ENCODE data around the gene KCNK6.

The KCNK6 gene

DNA sequence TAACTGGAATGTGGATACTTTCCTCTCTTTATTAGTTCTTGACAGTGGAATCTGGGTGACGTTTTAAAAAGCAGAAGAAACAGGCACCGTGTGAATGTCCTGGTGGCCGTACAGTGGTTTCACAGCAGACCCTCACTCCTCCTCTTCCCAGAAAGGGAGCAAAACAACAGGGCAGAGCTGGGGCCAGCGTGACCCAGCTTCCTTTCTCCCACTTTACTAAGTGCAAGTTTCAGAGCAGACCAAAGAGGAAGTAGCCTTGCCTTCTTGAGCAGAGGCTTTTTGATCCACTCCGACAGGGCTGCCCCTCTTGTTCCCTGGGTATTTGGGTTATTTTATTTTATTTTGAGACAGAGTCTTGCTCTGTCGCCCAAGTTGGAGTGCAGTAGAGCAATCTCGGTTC, 35.2 kb upstream of the KCNK6 start:
- Histone ChIP-seq H3K4me1 (ENCODE audit: control insufficient read depth, insufficient read depth, low read length) (no peaks in the 10 kb centered on the region), H3K27me3 (ENCODE audit: control insufficient read depth, insufficient read depth, low read length) (no peaks in the 10 kb centered on the region), H3K36me3 (ENCODE audit: control insufficient read depth, insufficient read depth, low read length) (peaks cover 3% of the 10 kb centered on the region), H3K4me3 (ENCODE audit: low read length) (no peak overlapping the region), H3K27ac (ENCODE audit: low read depth, low read length) (no peak overlapping the region), H3K9ac (ENCODE audit: low read length) (no peak overlapping the region)

DNA sequence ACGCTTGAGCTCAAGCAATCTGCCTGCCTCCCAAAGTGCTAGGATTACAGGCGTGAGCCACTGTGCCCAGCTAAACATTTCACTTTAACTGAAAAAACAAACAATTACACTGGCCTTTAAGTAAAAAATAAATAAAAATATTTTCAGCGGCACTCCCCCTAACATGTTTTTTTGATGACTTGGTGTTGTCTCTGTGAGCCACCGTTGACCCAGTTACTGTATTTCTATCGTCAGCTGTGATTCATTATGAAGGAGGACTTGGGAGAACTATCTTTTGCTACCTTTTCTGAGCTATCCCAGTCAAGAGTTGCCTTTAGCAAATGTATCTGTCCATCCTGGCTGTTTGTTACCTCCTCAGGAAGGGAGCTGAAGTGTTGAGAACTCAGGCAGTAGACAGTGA, 34.1 kb upstream of the KCNK6 start:
- no peak overlapping the region for H3K9ac ChIP-seq (ENCODE audit: low read length)
- H3K4me3 ChIP-seq (ENCODE audit: low read length): no peak overlapping the region
- no peaks in the 10 kb centered on the region for H3K4me1 ChIP-seq (ENCODE audit: control insufficient read depth, insufficient read depth, low read length)
- no peak overlapping the region for H3K27ac ChIP-seq (ENCODE audit: low read depth, low read length)
- H3K36me3 ChIP-seq (ENCODE audit: control insufficient read depth, insufficient read depth, low read length): peaks cover 7% of the 10 kb centered on the region
- no peaks in the 10 kb centered on the region for H3K27me3 ChIP-seq (ENCODE audit: control insufficient read depth, insufficient read depth, low read length)

DNA sequence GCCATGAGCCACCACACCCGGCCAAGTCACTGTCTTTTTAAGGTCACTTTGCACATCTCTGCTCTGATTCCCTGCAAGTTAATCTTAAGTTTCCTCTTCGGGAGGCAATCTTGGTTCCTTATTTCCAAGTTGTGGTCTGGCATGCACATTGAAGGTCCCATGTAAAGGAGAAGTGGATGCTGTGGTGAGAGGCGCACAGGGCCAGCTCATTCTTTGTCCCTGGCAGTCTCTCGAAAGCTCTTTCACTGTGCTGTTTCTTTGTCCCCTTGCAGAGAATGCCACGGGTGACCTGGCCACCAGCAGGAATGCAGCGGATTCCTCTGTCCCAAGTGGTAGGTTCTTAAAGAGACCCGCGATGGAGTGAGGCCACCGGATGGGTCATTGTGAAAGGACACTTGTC, 32.0 kb upstream of the KCNK6 start:
- Histone ChIP-seq H3K4me1 (ENCODE audit: control insufficient read depth, insufficient read depth, low read length) (no peaks in the 10 kb centered on the region), H3K27ac (ENCODE audit: low read depth, low read length) (no peak overlapping the region), H3K36me3 (ENCODE audit: control insufficient read depth, insufficient read depth, low read length) (peaks cover 15% of the 10 kb centered on the region), H3K4me3 (ENCODE audit: low read length) (no peak overlapping the region), H3K9ac (ENCODE audit: low read length) (no peak overlapping the region), H3K27me3 (ENCODE audit: control insufficient read depth, insufficient read depth, low read length) (no peaks in the 10 kb centered on the region)

DNA sequence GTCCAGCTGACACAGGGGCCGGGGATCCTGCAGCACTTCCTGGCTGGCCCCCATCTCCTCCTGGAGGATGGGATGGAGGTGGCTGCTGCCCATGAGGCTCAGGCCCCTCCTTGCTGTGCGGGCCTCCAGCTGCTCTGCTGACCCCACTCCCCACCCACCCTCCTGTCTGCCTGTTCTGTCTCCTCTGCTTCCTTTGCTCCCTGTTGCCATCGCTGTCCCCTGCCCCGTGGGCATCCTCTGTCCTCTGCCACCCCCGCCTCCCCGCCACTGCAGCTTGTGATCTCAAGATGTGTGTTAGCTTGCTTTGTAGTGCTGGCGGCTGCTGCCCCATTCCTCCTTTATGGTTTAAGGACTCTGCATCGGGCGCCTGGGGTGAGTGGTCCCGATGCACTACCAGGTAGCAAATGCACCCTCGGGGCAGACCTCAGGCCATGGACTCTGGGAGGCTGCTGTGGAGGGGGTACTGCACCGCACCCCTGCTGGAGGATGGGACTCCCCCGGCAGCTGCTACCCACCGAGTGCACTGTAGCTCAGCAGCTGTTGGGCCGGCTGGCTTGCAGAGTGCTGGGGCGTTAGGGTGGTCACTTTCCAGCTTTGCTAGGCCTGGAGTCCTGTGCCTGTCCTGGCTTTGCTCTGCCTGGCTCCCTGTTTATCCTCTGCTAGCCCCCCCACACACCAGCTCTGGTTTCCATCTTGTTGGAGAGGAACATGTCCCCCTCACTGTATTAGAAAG, 31.4 kb upstream of the KCNK6 start:
- Histone ChIP-seq H3K4me1 (ENCODE audit: control insufficient read depth, insufficient read depth, low read length) (no peaks in the 10 kb centered on the region), H3K4me3 (ENCODE audit: low read length) (no peak overlapping the region), H3K27me3 (ENCODE audit: control insufficient read depth, insufficient read depth, low read length) (no peaks in the 10 kb centered on the region), H3K27ac (ENCODE audit: low read depth, low read length) (no peak overlapping the region), H3K9ac (ENCODE audit: low read length) (no peak overlapping the region), H3K36me3 (ENCODE audit: control insufficient read depth, insufficient read depth, low read length) (peaks cover 15% of the 10 kb centered on the region)

DNA sequence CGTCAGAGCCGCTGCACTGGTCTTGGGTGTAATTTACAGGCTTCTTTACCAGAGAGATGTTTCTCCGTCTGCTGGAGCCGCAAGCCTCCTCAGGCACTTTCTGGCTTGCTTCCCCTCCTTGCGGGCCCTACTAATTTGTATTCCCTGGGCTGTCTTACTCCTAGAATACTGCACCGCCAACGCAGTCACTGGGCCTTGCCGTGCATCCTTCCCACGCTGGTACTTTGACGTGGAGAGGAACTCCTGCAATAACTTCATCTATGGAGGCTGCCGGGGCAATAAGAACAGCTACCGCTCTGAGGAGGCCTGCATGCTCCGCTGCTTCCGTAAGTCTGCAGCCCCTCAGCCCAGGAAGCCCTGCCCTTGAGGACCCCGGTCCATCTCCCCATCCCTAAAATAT, 29.7 kb upstream of the KCNK6 start:
- Histone ChIP-seq H3K9ac (ENCODE audit: low read length) (no peak overlapping the region), H3K27me3 (ENCODE audit: control insufficient read depth, insufficient read depth, low read length) (no peaks in the 10 kb centered on the region), H3K4me3 (ENCODE audit: low read length) (no peak overlapping the region), H3K27ac (ENCODE audit: low read depth, low read length) (no peak overlapping the region), H3K4me1 (ENCODE audit: control insufficient read depth, insufficient read depth, low read length) (no peaks in the 10 kb centered on the region), H3K36me3 (ENCODE audit: control insufficient read depth, insufficient read depth, low read length) (peaks cover 12% of the 10 kb centered on the region)

DNA sequence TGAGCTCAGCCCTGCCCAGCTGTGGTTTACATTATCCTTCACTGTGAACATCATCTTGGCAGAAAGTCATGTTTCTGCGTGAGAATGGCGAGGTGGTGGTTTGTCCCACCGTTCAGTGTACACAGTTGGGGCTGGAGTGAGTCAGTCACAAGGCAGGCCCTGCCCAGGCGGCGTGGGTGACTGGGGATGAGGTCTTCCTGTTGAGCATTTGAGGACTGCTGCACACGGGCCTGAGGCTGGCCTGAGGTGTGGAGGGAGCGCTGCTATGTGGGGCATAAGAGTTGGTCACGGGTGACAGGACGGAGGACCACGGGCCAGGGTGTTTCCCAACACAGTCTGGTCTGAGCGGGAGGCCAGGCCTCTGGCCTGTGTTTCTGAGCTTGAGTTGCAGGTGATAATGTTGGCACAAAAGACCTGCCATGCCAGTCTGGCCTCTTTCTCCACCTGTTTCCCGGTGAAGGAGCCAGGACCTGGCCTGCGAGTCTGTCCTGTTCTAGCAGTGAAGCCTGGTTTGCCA, 29.0 kb upstream of the KCNK6 start:
- Histone ChIP-seq H3K4me3 (ENCODE audit: low read length) (no peak overlapping the region), H3K9ac (ENCODE audit: low read length) (no peak overlapping the region), H3K4me1 (ENCODE audit: control insufficient read depth, insufficient read depth, low read length) (no peaks in the 10 kb centered on the region), H3K27ac (ENCODE audit: low read depth, low read length) (peak overlapping the region; percentile 21), H3K27me3 (ENCODE audit: control insufficient read depth, insufficient read depth, low read length) (no peaks in the 10 kb centered on the region), H3K36me3 (ENCODE audit: control insufficient read depth, insufficient read depth, low read length) (peaks cover 12% of the 10 kb centered on the region)

DNA sequence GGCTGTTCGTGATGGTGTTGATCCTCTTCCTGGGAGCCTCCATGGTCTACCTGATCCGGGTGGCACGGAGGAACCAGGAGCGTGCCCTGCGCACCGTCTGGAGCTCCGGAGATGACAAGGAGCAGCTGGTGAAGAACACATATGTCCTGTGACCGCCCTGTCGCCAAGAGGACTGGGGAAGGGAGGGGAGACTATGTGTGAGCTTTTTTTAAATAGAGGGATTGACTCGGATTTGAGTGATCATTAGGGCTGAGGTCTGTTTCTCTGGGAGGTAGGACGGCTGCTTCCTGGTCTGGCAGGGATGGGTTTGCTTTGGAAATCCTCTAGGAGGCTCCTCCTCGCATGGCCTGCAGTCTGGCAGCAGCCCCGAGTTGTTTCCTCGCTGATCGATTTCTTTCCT, 27.8 kb upstream of the KCNK6 start:
- Histone ChIP-seq H3K9ac (ENCODE audit: low read length) (no peak overlapping the region), H3K27me3 (ENCODE audit: control insufficient read depth, insufficient read depth, low read length) (no peaks in the 10 kb centered on the region), H3K27ac (ENCODE audit: low read depth, low read length) (no peak overlapping the region), H3K36me3 (ENCODE audit: control insufficient read depth, insufficient read depth, low read length) (peaks cover 12% of the 10 kb centered on the region), H3K4me3 (ENCODE audit: low read length) (no peak overlapping the region), H3K4me1 (ENCODE audit: control insufficient read depth, insufficient read depth, low read length) (no peaks in the 10 kb centered on the region)

DNA sequence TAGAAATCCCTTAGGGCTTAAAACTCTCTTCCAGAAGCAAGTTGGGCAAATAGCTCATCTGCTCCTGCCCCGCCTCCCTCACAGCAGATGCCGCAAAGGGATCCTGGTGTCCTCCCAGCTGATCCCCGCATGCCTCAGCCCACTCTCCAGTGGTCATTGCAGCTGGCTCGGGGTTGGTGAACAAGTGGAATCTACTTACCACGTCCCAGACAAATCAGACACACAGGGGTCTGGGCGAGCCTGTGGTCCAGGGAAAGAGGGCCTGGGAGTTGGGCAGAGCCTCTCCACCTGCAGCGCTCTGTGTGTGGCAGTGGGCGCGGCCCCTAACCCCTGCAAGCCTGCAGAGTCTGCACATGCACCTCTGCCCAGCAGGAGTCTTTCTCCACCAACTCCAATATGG, 26.4 kb upstream of the KCNK6 start:
- no peak overlapping the region for H3K9ac ChIP-seq (ENCODE audit: low read length)
- no peak overlapping the region for H3K27ac ChIP-seq (ENCODE audit: low read depth, low read length)
- H3K36me3 ChIP-seq (ENCODE audit: control insufficient read depth, insufficient read depth, low read length): peaks cover 12% of the 10 kb centered on the region
- H3K27me3 ChIP-seq (ENCODE audit: control insufficient read depth, insufficient read depth, low read length): no peaks in the 10 kb centered on the region
- H3K4me1 ChIP-seq (ENCODE audit: control insufficient read depth, insufficient read depth, low read length): no peaks in the 10 kb centered on the region
- no peak overlapping the region for H3K4me3 ChIP-seq (ENCODE audit: low read length)

DNA sequence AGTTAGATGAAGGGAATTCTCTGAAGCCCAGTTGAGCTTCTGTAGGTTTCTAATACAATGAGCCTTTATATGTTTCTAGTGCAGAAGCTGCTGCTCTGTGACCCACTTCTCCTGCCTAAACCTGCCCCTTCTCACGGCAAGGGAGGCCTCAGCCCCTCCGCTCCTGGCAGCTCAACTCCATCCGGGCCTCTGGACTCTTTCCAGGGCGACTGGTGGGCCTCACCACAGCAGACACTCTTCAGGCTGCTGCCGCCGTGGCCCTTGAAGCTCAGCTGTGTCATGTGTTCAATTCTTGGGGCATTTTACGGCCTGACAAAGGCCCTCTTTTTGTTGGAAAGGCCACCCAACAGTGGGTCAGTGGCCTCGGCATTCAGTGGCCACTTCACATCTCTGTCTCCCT, 25.6 kb upstream of the KCNK6 start:
- no peaks in the 10 kb centered on the region for H3K4me1 ChIP-seq (ENCODE audit: control insufficient read depth, insufficient read depth, low read length)
- no peaks in the 10 kb centered on the region for H3K27me3 ChIP-seq (ENCODE audit: control insufficient read depth, insufficient read depth, low read length)
- H3K4me3 ChIP-seq (ENCODE audit: low read length): no peak overlapping the region
- no peak overlapping the region for H3K9ac ChIP-seq (ENCODE audit: low read length)
- H3K27ac ChIP-seq (ENCODE audit: low read depth, low read length): no peak overlapping the region
- H3K36me3 ChIP-seq (ENCODE audit: control insufficient read depth, insufficient read depth, low read length): peaks cover 12% of the 10 kb centered on the region

DNA sequence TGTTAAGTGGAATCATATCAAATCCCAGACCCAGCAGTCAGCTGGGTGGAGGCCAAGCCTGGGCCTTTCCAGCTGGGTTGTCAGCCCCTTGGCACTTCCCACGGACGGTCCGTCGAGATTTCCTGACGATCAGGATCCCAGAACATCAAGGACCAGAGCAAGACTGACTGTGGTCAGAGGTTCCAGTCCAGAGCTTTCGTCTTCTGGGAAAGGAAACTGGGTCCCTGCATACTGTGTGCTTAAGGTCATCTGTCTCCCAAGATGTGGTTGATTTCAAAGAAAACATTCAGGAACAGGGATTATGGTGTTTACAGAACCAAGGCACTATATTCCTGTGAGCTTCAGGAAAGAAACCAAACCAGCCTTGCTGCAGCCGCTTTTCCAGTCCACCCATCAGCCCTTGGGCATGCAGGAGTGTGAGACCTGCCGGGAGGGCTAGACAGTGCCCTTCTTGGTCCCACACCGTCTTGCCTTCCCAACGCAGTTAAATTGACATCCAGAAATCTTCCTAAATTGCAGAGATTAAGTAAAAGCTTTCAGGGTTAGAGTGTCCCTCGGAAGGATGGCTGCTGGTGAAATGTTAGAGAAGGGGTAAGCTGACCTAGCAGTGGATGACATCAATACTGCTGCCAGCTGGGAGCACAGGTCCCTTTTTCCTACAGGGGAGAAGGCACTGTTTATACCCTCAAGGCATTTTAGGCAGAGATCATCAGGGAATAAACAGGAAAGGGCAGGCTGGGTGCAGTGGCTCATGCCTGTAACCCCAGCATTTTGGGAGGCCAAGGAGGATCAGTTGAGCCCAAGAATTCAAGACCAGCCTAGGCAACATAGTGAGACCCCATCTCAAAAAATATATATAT, 20.6 kb upstream of the KCNK6 start:
- H3K27me3 ChIP-seq (ENCODE audit: control insufficient read depth, insufficient read depth, low read length): no peaks in the 10 kb centered on the region
- H3K4me3 ChIP-seq (ENCODE audit: low read length): no peak overlapping the region
- no peaks in the 10 kb centered on the region for H3K4me1 ChIP-seq (ENCODE audit: control insufficient read depth, insufficient read depth, low read length)
- no peaks in the 10 kb centered on the region for H3K36me3 ChIP-seq (ENCODE audit: control insufficient read depth, insufficient read depth, low read length)
- no peak overlapping the region for H3K9ac ChIP-seq (ENCODE audit: low read length)
- no peak overlapping the region for H3K27ac ChIP-seq (ENCODE audit: low read depth, low read length)

DNA sequence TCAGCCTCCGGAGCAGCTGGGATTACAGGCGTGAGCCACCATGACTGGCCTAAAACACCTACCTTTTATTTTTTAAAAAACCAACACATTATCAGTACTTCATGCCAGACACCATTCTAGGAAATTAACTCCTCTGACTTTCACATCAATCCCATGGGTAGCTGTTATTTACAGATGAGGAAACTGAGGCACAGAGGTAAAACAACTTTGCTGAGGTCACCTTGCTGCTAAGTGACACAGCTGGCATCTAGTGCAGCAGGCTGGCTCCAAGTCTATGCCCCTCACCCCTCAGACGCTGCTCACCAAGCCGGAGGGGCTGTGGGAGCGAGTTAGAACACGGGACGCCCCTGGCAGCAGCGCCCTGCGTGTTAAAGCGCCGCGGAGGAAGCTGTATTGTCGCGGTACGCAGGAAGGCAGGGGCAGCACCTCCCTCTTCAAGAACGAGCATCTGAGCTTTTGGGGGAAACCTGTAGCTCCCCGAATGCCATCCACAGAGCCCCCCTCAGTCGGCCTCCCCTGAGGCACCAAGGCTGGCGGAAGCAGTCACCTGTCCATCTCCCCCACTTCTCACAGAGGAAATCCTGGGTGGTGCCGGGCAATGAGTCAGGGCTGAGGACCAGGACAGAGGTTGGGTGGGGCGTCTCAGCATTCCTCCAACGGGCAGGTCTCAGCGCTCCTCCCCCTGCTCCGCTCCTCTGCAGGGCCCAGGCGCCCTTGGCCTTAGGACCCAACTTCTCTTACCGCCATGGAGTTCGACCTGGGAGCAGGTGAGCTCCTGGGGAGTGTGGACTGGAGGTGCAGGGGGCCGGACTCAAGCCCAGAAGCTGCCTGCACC, 15.9 kb upstream of the KCNK6 start, which contains the start of gene C19orf33:
Gene C19orf33 (plus strand): TSS at position 735 of the 835 bp plus-strand sequence. CDS start 11 bp downstream, at position 746.
- Histone ChIP-seq H3K4me3 (ENCODE audit: low read length) (peak within 1 kb of the TSS; percentile 44), H3K27ac (ENCODE audit: low read depth, low read length) (peak within 1 kb of the TSS; percentile 14), H3K36me3 (ENCODE audit: control insufficient read depth, insufficient read depth, low read length) (peaks cover 15% of the 10 kb centered on the region), H3K9ac (ENCODE audit: low read length) (peak within 1 kb of the TSS; percentile 56), H3K27me3 (ENCODE audit: control insufficient read depth, insufficient read depth, low read length) (no peaks in the 10 kb centered on the region), H3K4me1 (ENCODE audit: control insufficient read depth, insufficient read depth, low read length) (no peaks in the 10 kb centered on the region)

DNA sequence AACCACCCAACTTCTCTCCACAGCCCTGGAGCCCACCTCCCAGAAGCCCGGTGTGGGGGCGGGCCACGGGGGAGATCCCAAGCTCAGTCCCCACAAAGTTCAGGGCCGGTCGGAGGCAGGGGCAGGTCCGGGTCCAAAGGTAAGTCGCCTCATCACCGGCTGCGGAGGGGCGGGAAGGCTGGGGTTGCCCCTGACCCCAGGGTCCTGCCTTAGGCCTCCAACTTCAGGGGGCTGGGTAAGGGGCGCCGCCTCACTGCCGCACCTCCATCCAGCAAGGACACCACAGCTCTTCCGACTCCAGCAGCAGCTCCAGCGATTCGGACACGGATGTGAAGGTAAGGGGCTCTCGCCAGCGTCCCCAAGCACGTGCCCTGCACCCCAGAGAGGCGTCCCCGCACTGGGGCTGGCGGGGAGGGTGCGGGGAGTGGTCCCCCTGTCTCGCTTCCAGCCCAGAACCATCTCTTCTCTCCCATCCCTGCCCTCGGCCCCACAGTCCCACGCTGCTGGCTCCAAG, 15.2 kb upstream of the KCNK6 start:
- Histone ChIP-seq H3K4me3 (ENCODE audit: low read length) (peak overlapping the region; percentile 44), H3K4me1 (ENCODE audit: control insufficient read depth, insufficient read depth, low read length) (no peaks in the 10 kb centered on the region), H3K36me3 (ENCODE audit: control insufficient read depth, insufficient read depth, low read length) (peaks cover 18% of the 10 kb centered on the region), H3K27ac (ENCODE audit: low read depth, low read length) (peak overlapping the region; percentile 14), H3K27me3 (ENCODE audit: control insufficient read depth, insufficient read depth, low read length) (no peaks in the 10 kb centered on the region), H3K9ac (ENCODE audit: low read length) (peak overlapping the region; percentile 56)
